Nucleus accumbens (tissue), 56 donors: ENCODE results near the gene KLK2.
A peak's percentile ranks its signal among the peaks of the same experiment; 100 is the strongest.

Experiments
- DNase-seq, 56 donors: peaks; one replicate each; lab custom pipeline; 2025; lab: John Stamatoyannopoulos, UW

The KLK2 gene

DNA sequence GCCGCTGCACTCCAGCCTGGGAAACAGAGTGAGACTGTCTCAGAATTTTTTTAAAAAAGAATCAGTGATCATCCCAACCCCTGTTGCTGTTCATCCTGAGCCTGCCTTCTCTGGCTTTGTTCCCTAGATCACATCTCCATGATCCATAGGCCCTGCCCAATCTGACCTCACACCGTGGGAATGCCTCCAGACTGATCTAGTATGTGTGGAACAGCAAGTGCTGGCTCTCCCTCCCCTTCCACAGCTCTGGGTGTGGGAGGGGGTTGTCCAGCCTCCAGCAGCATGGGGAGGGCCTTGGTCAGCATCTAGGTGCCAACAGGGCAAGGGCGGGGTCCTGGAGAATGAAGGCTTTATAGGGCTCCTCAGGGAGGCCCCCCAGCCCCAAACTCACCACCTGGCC, at the start of gene KLK2:
Gene KLK2 (plus strand): TSS at position 384 of the 400 bp plus-strand sequence. CDS start 35 bp downstream, outside the sequence.
- no peak for DNase-seq

DNA sequence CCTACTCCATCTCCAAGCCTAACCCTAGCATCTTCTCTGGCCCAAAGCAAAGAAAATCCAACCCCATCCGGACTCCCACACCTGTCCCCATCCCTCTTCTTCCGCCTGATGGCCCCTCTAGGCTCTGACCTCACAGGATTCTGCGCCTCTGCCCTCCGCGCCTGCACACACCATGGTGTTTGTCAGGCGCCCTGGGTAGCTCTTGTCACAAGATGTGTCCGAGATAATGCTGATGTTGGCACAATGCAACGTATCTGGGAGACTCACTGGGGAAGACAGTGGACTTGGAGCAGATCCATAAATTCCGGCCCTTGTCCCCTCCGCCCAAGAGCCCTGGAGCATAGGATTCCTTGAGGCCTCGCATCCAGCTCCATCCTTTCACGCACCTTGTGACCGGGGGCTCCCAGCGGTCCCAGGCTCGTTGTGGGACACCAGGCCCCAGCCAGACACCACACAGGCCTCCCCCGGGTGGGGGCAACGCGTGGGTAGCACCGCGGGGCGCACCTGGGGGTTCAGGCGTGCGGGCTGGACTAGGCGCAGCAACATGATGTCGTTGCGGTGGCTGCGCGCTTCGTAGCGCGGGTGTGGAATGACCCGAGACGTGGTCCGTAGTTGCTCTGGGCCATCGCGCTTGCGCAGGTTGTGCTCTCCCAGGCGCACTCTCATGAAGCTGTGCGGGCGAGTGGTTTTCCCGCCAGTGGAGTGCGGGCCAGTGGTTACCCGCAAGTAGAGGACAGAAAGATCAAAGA, 46.6 kb upstream of the KLK2 start:
- DNase-seq, result no peak

DNA sequence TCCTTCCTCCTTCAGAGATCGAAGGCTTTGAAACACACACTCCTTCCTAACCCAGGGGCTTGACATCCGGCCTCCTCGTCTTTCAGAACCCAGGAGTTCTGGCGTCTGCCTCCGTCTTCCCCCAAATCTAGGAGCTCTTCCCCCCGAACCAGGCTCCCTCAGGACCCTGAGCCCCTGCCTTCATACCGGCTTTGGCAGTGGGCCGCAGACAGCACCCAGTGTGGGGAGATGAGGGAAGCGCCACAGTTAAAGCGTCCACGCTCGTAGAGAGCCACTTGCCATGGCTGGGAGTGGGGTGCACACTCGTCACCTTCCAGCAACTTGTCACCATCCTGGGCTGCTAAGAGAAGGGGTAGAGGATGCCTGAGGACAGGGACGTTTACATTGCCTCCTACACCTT, 45.8 kb upstream of the KLK2 start:
- DNase-seq, result no peak

DNA sequence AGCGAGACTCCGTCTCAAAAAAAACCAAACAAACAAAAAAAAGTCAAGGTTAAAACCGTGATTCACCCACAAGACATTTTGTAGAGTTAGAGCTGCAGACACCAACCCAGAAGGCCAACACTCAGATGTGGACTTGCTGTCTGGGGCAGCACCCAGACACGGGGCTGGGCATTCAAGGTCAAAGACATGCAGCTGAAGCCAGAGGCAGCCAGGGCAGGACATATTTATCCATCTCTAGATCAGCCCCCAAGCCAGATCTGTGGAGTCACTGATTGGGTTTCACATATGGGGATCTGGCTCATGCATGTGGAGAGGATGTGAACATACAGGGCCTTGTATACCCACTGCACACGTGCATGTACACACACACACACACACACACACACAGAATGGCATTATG, 43.4 kb upstream of the KLK2 start:
- DNase-seq, result no peak

DNA sequence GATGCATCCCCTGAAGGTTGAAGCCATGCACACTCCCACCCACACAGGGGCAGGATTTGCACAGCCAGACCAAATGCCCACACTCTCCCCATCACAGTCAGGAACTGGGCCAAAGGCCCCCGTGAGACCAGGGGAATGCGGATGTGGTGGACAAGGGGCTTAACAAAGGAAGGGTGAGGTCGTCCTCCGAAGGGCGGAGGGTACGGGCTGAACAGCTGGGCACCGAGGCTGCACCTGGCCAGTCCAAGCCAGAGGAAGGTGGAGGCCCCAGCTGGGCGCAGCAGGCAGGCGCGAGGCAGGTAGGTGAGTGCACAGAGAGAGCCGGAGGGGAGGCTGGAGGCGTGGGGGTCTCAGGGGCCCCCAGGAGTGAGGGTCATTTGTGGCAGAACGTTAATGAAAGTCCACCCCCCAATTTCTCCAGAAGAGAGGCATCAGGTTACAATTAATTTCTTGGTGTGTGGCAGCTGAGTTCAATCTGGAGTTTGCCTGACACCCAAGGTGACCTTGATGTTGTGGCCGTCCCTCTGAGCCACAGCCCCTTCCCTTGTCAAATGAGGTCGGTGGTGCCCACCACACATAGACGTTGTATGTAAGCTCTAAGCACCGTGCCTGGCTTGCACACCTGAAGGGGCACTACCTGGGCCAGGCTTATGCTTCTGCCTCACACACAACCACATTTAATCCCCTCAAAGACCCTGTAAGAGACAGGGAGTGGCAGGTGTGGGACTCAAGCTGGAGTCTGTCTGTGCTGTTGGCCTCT, 42.8 kb upstream of the KLK2 start:
- no peak for DNase-seq

DNA sequence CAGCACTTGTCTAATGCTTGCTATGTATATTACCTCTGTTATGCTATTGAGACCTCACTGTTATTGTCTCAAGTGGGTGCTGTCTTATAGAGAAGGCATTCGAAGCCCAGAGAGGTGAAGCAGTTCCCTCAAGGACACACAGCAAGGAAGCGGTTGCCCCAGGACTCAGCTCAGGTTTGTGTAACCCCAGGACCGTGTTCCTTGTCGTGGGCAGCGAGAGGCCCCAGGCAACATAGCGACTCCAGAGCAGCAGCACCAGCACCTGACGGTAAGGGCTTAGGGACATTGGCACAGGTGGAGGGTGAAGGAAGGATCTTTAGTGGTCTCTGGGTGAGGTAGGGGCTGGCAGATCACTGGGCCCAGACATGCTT, 42.2 kb upstream of the KLK2 start:
- DNase-seq, result no peak

DNA sequence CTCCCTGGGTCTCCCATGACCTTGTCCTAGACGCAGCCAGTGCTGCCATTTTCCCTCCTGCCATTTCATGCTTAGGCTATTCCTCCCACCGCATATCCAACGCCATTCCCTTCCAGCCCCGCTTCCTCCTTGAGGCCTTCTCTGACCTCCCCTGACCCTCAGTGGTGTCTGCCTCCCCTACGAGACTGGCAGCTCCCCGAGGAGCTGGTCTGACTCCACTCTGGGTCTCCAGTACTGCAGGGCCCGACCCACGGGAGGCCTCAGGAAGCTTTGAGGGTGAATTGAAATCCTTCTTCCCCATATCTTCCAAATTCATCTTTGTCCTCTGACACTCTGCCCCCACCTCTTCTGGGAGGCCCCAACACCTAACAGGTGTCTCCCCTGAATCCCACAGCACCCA, 40.6 kb upstream of the KLK2 start:
- DNase-seq, result no peak

DNA sequence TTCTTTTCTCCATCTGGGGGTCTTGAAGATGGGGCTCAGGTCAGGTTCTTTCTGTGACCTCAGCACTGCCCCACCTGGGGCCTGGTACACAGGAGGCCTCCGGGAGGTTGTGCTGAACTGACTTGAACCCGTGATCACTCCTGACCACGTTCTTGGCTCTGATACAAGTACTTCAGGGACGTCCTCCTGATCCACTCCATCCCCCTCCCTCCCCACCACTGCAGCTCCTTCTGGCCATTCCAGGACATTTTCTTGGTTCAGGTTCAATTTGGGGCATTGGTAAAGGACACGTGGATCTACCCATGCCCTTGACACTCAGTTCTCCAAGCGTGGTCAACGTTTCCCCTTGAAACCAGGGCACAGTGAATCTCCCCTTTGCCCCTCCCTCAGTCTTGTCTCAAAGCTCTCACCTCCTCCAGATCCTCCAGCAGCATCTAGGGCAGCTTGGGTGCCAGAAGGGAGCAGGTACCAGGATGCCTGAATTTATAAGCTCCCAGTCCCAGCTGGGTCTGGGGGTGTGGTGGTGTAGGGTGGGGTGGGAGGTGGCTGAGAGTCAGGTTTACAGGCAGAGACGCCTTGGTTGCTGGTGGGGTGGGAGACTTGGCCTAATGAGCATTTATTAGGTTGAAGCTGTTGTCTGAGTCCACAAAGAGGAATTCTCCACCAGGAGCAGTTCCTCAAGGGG, 40.0 kb upstream of the KLK2 start, which contains the start of gene KLK15:
Gene KLK15 (minus strand): TSS at position 458 of the 685 bp plus-strand sequence. CDS start 2,082 bp downstream, outside the sequence.
- DNase-seq, result no peak

DNA sequence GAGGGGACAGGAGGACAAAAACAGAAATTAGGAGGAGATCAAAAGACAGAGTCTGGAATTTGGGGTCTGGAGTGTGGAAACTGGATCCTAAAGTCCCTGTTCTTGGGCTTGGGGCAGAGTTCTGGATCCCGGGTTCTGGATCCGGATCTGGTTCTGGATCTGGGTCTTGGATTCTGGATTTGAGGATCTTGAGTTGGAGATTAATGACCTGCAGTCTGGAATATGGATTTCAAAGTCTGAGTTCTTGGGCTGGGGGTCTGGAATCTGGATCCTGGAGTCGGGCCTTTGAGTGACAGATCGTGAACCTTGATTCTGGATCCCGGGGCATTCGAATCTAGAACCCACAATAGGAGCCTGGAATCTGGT, 39.5 kb upstream of the KLK2 start:
- no peak for DNase-seq

DNA sequence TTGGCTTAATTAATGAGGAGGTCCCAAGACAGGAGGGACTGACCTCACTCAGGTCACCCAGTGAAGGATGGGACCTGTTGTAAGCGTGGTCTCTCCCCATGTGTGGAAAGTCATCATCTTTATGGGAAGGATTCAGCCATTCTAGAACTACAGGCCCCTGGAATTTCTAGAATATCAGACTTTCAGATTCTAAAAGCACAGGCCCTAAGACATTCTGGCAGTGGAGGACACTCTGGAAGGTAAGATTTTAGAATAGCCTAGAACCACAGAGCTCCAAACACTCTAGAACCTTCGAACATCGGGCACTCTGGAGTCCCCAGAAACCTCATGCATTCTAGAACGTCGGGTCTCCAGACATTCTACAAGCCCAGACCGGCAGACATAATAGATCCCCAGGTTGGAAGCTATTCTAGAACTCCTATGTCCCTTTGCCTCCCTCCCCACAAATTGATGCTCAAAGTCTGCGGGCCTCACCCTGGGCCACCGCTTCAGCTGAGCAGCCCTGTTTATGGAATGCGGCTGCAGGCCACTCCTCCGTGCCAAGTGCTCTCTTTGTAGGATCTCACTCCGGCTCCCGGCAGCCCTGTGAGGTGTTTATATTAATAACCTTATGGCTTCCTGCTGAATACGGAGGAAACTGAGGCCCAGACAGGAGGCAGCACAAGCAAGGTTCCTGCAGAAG, 38.0 kb upstream of the KLK2 start:
- no peak for DNase-seq

DNA sequence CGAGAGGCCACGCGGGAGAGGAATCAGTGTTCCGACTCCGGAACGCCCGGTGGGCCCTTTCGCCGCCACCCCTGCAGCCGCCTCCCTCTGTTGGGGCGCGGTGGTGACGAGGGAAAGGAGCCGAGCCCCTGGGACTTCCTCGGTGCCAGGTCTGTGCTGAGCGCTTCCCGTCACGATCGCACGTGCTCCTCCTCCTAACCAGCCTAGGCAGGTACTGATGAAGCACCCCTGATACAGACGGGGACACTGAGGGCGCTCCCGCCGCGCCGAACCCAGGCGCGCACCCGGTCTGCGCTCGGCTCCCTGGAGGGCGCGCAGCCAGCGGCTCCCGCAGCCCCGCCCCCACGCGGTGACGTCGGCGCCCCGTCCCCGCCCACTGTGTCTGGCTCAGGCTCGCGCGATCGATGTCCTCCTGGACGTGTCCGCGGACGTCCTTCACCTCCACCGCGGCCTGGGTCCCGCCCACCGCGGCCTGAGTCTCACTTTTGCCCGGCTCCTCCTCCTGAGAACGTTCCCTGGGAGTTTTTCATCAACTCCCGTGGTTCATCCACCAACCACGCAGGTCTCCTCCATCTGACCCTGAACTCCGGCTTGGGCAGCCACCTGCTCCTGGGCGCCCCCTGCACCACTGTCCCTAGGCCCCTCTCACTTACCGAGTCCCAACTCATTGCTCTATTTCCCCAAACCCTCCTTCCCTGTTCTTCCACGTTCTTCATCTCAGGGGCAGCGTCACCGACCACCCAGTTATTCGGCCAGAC, 37.3 kb upstream of the KLK2 start:
- peak in 39 of 56 donors; percentile 2 to 82 (median 27) for DNase-seq

DNA sequence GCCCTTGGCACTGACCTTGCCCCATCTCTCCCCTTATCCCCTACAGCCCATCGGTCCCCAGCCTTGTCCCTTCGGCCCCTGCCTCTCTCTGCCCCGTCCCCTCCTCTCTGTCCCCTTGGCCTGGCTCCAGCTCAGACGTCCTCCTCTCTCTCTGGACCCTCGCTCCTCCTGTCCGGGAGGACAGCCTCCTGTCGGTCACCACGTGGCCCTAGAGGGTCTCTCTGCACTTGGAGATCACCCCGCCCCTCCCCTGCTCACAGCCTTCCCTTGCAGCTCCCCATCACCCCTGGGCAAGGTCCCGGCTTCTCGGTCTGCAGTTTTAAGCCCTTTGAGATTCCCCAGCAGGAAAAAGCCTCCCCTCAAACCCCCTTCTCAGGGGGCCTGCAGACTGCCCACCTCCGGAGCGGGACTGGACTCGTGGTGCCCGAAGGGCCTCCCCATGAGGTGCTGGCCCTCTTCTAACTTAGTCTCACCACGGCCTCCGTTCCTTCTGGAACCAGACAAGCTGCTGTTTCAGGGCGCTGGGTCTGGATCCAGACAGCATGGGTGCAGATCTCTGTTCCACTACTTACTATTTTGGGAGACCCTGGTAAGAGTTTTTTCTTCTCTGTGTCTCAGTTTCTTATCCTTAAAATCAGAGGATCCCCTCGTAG, 36.6 kb upstream of the KLK2 start:
- no peak for DNase-seq

DNA sequence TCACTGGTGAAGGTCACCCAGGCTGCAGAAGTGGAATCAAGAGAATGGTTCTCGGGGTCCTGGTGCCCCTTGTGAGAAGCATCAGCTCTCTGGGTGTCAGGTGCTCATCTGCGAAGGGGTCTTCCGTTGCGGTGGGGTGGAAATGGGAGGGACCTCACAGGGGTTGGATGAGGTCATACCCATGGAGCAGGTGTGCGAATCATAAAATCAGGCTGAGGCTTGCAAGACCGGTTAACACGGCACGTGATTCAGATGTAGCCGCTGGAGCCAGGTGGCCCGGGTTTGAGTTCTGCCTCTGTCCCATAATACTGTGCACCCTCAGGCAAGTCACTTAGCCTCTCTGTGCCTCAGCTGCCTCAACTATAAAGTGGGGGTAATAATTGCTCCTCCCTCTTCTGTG, 35.9 kb upstream of the KLK2 start:
- DNase-seq, result no peak

DNA sequence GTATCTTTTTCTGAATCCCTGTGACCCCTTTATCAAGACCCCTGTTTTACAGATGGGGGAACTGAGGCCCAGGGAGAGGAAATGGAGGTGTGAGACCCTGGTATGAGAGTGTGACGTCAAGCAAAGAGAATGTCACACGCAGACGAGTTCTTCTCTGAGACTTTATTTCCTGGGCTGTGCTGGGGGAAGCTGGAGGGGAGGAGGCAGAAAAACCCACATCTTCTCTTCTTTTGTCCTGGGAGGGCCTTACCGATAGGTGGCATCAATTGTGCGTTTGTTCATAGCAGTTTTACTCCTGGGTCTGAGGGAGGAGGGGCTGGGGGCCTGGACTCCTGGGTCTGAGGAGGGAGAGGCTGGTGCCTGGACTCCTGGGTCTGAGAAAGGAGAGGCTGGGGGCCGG, 35.0 kb upstream of the KLK2 start:
- no peak for DNase-seq

DNA sequence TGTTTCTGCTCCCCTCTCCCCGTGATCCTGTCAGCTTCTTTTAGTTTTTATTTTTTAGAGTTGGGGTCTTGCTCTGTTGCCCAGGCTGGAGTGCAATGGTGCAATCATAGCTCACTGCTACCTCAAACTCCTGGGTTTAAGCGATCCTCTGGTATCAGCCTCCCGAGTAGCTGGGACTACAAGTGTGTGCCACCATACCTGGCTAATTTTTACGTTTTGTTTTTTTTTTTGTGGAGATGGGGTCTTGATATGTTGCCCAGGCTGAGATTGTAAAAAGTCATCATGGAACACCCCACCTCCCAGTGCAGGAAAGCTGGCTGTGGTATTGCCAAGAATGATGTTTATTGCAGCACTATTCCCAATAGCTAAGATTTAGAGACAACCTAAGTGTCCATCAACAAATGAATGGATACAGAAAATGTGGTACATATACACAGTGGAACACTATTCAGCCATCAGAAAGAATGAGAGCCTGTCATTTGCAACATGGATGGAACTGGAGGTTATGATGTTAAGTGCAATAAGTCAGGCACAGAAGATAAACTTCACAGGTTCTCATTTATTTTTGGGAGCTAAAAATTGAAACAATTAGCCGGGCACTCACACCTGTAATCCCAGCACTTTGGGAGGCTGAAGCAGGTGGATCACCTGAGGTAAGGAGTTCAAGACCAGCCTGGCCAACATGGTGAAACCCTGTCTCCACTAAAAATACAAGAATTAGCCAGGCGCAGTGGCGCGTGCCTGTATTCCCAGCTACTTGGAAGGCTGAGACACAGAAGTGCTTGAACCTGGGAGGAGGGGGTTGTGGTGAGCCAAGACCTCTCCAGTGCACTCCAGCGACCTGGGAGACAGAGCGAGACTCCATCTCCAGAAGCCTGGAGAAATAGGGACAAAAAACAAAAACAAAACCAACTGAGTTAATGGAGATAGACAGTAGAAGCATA, 33.3 kb upstream of the KLK2 start:
- DNase-seq, result no peak

DNA sequence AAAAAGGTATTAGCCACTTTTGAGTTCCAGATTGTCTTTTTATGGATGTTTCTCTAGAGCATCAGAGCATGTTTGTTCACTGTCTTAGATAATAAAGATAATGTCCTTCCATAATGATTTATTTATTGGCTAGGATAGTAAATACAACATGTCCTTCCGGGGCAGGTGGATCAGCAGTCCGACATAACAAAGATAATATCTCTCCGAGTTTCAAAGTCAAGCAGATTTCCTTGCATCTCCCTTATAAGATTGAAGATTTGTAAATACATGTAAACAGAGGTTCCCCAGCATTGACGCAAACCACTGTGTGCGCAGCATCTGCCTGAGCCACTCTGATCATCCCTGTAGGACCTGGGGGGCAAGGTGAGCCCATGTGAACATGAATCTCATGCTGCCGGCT, 31.1 kb upstream of the KLK2 start:
- no peak for DNase-seq

DNA sequence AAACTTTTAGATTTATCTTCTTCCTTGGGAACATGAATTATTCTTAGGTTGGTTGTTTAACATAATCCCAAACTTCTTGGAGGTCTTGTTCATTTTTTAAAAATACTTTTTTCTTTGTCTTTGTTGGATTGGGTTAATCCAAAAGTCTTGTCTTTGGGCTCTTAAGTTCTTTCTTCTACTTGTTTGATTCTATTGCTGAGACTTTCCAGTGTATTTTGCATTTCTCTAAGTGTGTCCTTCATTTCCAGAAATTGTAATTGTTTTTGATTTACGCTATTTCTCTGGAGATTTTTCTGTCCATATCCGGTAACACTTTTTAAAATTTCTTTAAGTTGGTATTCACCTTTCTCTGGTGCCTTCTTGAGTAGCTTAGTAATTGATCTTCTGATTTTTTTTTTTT, 30.0 kb upstream of the KLK2 start:
- no peak for DNase-seq

DNA sequence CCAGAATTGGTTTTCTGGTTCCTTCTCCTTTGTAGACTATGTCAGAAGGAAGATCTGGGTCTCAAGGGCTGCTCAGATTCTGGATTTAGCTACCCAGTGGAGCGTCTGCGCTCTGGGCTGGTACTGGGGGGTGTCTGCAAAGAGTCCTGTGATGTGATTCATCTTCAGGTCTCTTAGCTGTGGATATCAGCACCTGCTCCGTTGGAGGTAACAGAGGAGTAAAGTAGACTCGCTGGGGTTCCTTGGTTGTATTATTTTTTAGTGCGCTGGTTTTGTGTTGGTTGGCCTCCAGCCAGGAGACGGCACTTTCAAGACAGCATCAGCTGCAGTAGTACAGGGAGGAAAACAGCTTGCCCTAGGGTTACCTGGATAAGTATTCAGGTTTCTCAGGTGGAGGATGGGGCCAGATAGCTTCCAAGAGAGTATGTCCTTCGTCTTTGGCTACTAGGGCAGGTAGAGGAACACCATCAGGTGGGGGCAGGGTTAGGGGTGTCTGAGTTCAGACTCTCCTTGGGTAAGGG, 29.5 kb upstream of the KLK2 start:
- DNase-seq, result no peak
